GM21825 (cell line): ENCODE data around the gene MEGF11.

Experiments
- ATAC-seq: cut with Tn5 transposase; IDR thresholded peaks from one replicate; pipeline ENCODE4 v1.9.1; 2021; ENCODE audit warnings: mild to moderate bottlenecking, moderate library complexity; ENCODE audit not compliant: unreplicated experiment

MEGF11 gene

DNA sequence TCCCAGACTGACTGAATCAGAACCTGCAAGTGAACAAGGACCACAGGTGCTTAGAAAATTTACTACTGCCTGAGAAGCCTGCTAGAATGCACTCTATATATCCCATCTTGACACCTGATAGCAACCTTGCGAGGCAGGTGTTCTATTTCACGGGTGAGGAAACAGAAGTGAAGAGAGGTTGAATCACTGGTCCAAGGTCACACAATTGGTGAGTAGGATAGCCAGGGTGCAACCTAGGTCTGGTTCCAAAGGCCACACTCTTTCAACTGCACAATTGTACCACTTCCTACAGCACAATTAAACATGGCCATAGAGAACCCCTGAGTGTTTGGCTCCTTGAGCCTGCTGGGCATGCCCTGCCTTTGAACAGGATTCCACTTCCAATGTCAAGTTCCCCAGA, 297.2 kb downstream of the MEGF11 start:
- no peak for ATAC-seq

GRCh38 chr15:65954289-65954741, 299.2 kb downstream of the MEGF11 start:
- no peak for ATAC-seq

DNA sequence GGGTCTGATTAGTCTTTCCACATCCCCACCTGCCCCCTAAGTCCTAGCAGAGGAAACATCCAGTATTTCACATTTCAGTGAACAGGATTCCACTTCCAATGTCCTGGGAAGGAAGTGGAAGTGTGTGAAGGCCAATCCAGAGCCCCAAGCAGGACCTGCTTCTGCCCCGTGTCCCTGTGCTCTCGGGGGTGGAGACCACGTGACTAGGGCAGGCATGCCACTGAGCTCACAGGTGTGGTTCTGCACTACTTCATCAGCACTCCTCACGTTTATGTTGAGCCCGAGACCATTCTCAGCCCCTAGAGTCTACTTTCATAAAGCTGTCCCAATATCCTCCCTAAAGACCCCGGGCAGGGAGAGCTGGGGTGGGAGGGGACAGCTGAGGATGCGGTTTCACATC, 299.9 kb downstream of the MEGF11 start:
- no peak for ATAC-seq

DNA sequence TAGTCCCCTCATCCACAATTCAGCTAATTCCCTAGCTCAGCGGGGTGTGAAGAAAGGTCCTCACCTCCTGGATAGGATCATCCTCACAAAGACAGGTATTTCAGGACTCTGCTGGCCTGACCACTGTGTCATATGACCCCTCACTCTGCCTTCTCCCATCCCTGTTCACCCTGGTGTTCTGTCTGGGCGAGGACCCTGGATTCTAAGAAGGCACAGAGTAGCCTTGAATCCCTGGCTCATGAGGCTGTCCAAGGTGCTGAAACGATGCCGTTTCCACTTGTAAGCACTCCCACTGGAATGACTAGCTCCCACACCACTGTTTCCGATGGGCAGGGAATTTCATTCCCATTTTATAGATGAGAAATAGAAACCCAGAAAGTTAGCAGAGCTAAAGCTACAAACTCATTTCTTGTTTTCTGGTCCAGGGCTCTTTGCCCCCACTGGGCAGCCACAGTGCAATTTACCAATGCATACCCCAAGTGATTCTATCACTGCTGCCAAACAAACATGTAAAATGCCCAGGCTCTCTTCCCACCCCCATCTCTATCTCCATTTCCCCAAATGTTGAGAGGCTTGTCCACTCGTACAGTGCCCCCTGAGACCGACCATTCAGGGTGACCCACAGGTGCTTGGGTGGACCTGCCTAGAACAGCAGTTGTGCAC, 301.0 kb downstream of the MEGF11 start:
- no peak for ATAC-seq

DNA sequence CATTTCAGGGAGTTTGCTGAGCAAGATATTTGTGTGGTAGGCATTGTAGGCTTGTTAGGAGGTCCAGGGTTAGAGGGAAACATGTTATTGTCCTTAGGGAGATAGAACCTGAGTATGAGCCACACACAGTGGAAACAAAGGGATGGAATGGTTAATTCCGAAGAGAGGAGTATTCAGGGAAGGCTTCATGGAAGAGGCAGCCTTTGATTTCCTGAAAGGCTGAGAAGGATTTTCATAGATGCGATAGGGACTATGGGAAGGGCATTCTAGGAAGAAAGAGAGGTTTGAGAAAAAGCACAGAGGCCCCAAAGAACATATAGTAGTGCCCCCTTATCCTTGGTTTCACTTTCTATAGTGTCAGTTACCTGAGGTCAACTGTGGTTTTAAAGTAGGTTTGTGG, 302.5 kb downstream of the MEGF11 start:
- ATAC-seq: no peak

- ATAC-seq: no peak
Measured at GRCh38 chr15:65949491-65949890, 304.1 kb downstream of the MEGF11 start.

DNA sequence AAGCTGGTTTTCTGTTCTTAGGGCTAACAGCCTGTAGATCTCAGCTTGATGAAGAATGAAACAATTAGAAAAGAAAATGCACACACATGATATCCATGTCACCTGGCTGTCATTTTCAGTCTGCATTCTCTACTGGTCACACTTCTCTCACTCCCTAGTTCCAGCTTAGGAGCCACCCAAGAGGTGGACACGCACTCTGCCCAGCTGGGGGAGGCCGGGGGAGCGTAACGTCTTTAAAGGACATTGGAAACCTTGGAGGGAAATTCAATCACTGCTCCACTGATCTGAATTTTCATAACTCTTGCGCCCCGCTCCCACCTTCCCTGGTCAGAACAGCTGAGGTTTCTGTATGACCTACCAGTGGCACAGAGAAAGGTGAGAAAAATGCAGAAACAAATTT, 304.5 kb downstream of the MEGF11 start:
- no peak for ATAC-seq

DNA sequence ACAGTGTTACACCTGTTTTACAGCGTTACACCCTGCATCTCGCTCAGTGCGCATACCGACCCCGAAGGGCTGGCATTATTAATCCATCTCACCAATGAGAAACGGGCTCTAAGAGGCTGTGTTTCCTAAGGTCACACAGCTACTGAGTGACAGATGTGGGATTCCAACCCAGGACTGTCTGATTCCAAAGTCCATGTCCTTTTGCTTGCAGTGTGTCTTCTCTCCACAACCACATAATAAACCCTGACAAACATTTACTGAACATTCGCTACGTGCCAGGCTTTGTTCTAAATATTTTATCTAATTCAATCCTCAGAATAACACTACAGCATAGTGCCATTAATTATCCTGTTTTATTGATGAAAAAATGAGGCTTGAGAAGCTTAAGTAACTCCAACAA, 305.2 kb downstream of the MEGF11 start:
- no peak for ATAC-seq

DNA sequence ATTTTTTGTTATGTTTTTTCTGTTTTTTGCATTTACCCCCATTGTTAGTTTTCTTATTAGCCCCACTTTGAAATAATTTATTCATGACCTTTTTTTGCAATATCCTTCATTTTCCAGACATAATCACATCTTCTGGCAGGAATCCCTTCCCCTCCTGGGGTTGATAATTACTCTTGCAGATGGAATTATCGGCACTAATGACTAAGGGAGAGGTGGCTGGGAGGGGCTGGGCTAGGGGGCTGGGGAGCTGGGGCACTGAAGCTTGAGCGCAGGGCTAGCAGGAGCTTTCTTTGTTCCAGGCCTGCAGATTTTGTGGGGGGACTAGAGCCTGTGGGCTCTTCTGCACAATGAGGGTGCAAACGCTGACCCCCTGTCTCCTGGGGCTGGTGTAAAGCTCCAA, 306.5 kb downstream of the MEGF11 start:
- no peak for ATAC-seq

DNA sequence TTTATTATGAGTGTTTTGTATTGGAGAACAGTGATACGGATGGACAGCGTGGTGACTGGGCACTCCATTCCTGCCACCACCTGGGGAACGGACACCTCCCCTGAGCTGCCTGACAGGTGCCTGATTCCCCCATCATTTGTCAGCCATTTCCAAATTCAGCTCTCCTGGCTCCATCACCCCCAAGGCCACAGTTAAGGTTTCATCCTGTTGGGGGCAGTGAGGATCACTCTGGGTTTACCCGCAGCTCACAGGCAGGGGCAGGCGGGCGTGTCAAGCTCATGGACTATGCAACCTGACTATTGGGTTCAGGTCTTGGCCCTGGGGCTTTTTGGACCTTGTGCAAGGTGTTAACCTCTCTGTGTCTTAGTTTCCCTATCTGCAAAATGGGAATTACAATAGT, 307.9 kb downstream of the MEGF11 start:
- no peak for ATAC-seq

DNA sequence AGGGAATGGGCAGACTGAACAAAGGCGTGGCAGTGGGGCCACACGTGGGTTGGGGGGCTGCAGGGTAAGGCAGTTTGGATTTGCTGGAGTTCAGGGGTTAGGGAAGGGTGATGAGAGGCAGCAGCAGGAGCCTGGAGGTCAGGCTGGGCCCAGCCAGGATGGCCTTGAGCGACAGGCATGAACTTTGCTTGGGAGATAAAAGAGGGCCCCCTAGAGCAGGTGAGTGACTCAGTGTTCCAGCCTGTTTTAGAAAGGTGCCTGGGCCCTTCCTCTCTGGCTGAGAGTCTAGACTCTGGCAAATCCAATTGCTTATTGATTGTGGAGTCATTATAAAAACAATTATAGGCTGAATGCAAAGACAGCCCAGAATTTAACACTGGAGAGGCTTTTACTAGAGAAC, 309.1 kb downstream of the MEGF11 start:
- ATAC-seq: no peak

DNA sequence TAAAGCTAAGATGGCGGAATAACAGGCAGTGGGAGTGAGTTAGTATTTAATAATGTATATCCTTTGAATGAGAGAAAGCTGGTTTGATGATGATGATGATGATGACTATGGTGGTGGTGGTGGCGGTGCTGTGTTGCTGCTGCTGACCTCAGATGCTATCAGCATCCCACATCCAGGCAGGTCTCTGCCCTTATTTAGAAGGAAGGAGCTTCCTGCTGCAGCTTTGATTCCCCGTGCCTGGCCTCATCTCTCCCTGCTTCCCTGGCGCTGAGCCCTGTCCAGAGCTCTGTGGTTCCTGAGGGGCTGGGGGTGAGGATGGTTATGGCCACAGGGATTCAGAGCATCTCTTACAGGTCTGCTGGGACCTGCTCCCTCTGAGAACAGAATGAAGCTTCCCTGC, 311.1 kb downstream of the MEGF11 start:
- ATAC-seq: no peak

- ATAC-seq: no peak
Measured at GRCh38 chr15:65940618-65940909, 313.0 kb downstream of the MEGF11 start.

DNA sequence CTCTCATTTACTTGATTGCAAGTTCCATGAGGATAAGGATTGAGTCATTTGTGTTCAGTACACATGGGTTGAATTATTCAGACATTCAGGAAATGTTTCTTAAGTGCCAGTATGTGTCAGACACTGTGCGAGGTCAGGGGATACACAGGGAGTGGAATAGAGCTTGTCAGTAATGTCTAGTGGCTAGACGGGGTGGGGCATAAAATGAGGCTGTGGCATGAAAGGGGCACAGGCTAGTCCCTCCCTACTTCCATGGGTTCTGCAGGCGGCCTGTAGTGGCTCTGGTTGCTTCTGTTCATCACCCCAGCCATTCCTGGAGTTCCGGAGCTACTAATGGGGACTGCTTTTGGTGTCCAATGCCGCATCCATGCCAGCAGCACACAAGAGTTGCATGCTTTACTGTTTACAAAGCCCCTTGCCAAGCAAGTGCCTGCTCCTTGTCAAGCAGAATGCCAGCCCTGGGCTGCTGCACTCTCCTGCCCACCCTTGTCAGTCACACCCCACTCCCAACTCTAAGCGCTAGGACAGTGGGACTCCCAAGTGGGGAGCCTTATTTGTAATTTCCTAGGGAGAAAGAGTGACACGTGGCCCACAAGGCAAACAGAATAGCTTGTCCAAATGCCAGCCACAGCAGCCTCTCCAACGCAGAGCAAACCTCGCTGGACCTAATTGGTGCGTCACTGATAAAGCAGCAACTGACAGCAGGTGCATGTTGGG, 313.5 kb downstream of the MEGF11 start:
- ATAC-seq: no peak

- no peak for ATAC-seq
Measured at GRCh38 chr15:65938604-65939003, 314.9 kb downstream of the MEGF11 start.

DNA sequence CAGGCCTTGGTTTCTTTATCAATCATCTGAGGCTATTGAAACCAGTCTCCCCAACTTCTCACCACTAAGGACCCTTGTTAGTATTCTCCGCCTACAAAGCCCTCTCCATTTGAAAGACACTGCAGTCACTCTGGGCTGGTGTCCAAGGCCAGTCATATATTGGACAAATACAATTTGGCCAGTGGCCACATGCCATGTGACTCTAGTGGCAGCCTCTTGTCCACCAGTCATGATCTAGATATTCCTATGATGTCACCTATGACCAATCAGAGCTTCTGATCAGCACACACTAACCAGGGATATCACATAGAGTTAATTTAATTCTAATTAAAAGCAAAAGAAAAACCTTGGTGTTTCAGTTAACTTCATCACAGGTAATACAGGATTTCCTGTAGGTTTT, 316.1 kb downstream of the MEGF11 start:
- no peak for ATAC-seq

DNA sequence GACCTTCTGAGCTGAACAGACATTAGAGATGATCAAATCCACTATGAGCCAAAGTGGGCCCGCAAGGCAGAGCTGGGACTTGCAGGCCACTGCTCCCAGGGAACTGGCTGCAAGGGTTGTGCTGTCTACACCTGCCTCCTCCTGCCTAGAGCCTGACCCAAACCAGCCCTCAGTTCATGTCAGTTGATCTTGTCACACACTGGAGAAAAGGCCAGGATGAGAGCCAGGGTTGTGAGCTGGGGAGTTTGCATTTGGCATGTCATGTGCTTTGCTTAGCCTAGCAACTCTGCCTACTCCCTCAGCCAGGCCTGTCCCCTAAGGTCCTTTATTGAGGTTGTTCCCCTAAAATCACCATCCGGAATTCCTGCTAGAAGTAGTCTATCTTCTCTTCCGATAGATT, 316.5 kb downstream of the MEGF11 start:
- ATAC-seq: no peak

DNA sequence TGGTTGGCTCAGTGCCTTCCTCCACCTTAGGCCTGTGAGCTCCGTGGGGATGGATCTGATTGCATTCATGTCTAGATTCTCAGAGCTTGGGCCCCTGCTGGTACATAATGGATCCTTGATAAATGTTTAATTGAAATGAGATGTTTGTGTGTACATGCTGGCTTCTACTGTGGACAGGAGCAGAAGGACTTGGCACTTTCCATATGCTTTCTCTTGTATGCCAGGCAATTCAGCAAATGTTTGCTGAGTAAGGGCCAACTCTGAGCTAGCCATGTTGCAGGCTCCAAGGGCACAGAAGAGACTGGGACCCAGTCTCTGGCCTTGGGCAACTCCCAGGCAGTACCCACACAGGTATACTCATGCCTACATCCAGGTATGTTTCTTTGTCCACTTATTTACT, 317.3 kb downstream of the MEGF11 start:
- ATAC-seq: no peak

DNA sequence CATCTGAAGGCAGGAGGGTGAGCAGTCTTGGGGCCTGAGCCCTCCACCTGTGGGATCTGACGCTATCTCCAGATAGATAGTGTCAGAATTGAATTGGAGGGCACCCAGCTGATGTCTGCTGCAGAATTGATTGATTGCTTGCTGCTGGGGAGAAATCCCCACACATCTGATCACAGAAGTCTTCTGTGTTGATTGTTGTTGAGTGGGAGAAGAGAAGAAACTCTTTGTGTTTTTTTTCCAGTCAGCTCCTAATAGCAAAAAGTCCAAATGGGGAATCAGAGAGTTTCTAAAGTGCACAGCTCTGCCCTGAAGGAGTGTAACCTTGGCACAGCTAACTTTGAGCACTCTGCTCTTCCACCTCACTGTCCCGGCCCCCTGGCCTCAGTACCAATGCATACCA, 318.2 kb downstream of the MEGF11 start:
- ATAC-seq: no peak

DNA sequence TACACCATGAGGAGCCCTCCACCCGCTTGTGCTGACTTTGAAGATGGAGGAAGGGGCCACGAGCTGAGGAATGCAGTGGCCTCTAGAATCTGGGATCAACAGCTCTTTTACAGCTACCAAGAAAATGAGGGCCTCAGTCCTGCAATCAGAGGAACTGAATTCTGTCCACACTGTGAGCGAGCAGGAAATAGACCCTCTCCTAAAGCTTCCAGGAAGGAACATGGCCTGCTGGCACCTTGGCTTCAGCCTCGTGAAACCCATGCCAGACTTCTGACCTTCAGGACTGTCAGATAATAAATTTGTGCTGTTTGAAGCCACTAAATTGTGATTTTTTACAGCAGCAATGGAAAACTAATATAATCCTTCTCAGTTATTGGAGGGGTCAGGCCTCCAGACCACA, 322.3 kb downstream of the MEGF11 start:
- no peak for ATAC-seq

GRCh38 chr15:65930134-65930533, 323.4 kb downstream of the MEGF11 start:
- no peak for ATAC-seq

DNA sequence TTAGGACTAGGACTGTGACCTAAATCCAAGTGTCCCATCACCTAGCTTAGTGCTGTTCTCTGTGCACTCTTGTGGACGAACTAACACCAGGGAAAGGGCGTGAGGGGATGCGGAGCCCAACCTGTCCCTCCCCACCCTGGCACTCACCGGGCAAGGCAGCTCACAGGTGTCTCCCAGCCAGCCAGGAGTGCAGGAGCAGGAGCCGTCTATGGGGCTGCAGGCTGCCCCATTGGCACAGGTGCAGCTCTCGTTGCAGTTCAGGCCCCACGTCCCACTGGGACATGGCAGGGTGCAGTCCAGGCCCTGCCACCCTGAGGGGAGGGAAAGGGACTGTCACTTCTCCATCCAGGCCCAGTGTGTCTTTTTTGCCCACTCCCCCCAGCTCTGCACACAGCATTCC, 324.0 kb downstream of the MEGF11 start:
- no peak for ATAC-seq

DNA sequence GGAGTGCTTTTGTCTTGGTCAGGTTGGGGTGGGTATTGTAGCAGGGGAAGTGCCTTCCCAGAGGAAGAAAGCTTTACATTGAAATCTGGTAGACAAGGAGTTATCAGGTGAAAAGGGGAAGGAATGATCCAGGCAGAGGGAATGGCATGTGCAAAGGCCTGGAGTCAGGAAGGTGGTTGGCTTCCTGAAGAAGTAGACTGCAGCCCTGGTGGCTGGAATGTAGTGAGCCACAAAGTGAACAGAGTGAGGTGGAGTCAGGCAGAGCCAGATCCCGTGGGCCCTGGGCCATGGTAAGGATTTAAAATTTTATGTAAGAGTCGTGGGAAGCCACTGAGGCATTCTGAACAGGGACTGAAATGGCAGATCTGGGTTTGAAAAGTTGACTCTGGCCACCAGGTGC, 326.0 kb downstream of the MEGF11 start:
- no peak for ATAC-seq
